ENCODE measurements around the gene DOK1. TPM values are rescaled to one million over a fixed set of nuclear protein-coding genes. Genes with fewer than 3 reads are reported as not detected.

Gene DOK1
- total RNA-seq, 1 experiment from 2014 or later, result 4.7 TPM

DNA sequence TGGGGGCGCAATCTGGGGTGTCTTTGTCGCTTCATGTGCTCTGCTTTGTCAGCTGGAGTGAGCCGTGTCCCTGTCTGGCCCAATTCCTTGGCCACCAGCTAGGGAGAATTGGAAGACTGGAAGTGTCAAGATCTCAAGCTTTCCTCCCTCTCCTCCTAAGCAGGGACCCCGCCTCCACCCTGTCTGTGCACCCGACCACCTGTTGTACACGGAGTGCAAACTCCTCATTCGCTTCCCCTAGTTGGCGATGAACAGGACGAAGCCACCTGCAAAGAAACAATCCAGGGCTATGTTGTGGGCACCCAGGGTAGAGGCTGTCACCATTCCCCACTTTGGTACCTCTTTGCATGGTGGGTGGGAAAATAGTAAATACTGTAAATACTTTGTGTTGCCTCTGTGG, 26.8 kb upstream of the DOK1 start:
- Histone ChIP-seq H3K79me2 (ENCODE audit: low read length) (peaks cover 43% of the 10 kb centered on the region), H3K27ac (ENCODE audit: low read length) (no peak overlapping the region), H3K4me1 (ENCODE audit: insufficient read depth, low read length) (peaks cover 20% of the 10 kb centered on the region), H3K9me3 (ENCODE audit: low read length) (no peaks in the 10 kb centered on the region), H3F3A (ENCODE audit: low read length, unreplicated experiment) (no peaks in the 10 kb centered on the region), H3K4me2 (ENCODE audit: low read length) (peak overlapping the region; percentile 97), H3K4me3 (ENCODE audit: low read length) (peak overlapping the region; percentile 93), H3K36me3 (ENCODE audit: low read depth, low read length) (peaks cover 31% of the 10 kb centered on the region), H3K27me3 (ENCODE audit: low read length) (no peaks in the 10 kb centered on the region), H3K9me2 (replicated peaks; ENCODE audit: low read length) (no peaks in the 10 kb centered on the region), H2AFZ (ENCODE audit: low read length) (no peak overlapping the region), H4K20me1 (ENCODE audit: low read length) (0 out of 2 replicates have a peak, but pooled peaks cover 7% of the 10 kb centered on the region), H3K9ac (ENCODE audit: low read length) (no peak overlapping the region)
- TF ChIP-seq EZH2 (IDR thresholded peaks at IDR 0.05; ENCODE audit: low read length, unreplicated experiment) (no peak), EZH2phosphoT487 (IDR thresholded peaks at IDR 0.05; ENCODE audit: borderline replicate concordance, low read length) (no peak)
- TF ChIP-seq, protein P1, sequence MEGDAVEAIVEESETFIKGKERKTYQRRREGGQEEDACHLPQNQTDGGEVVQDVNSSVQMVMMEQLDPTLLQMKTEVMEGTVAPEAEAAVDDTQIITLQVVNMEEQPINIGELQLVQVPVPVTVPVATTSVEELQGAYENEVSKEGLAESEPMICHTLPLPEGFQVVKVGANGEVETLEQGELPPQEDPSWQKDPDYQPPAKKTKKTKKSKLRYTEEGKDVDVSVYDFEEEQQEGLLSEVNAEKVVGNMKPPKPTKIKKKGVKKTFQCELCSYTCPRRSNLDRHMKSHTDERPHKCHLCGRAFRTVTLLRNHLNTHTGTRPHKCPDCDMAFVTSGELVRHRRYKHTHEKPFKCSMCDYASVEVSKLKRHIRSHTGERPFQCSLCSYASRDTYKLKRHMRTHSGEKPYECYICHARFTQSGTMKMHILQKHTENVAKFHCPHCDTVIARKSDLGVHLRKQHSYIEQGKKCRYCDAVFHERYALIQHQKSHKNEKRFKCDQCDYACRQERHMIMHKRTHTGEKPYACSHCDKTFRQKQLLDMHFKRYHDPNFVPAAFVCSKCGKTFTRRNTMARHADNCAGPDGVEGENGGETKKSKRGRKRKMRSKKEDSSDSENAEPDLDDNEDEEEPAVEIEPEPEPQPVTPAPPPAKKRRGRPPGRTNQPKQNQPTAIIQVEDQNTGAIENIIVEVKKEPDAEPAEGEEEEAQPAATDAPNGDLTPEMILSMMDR (conservative IDR thresholded peaks at IDR 0.05; ENCODE audit: low read depth, low read length), result no peak
- DNase-seq, result no peak
- intact Hi-C loops (cut with micrococcal nuclease), result no loop called here
- BruUV-seq (replicated peaks), result no TSS peak
- no peak for ATAC-seq
- ChIA-PET CTCF (no interaction called here), POLR2A (ENCODE audit: unreplicated experiment) (no interaction called here)

DNA sequence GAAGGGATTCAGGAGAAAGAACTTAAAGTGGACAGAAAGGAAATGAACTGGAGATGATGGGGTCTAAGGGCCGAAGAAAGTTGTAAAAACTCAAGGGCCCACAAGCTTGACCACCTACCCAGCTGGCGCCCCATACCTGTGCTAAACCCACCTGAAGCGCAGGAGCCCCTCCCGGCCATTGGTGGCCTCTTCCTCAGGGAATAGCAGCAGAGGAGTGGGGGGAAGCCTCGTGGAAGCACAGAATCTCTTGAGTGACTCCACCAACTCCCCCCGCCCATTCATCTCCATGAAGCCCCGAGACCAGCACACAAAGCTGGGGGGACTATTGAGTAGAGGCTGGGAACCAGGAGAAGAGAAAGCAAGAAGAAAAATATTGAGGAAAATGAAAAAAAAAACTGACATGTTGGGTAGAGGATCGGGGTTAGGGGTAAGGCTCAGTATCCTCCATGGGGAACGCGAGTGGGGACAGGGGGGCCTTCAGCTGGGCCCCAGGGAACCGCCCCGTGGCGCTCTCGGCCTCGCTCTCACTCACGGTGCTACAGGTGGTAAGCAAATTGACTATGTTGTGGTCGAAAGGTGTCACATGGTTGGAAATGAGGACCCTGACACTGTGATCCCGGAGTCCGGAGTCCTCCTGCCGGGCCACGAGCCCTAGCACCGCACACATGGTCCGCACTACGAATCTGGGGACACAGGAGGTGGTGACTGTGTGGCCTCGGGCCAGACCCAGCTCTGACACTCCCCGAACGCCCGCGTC, 25.7 kb upstream of the DOK1 start:
- Histone ChIP-seq H3K9me2 (replicated peaks; ENCODE audit: low read length) (no peaks in the 10 kb centered on the region), H3K4me3 (ENCODE audit: low read length) (peak overlapping the region; percentile 93), H4K20me1 (ENCODE audit: low read length) (0 out of 2 replicates have a peak, but pooled peaks cover 7% of the 10 kb centered on the region), H3K36me3 (ENCODE audit: low read depth, low read length) (peaks cover 33% of the 10 kb centered on the region), H3K79me2 (ENCODE audit: low read length) (peaks cover 43% of the 10 kb centered on the region), H3K27me3 (ENCODE audit: low read length) (no peaks in the 10 kb centered on the region), H3K27ac (ENCODE audit: low read length) (peak overlapping the region; percentile 63), H3F3A (ENCODE audit: low read length, unreplicated experiment) (no peaks in the 10 kb centered on the region), H3K9ac (ENCODE audit: low read length) (peak overlapping the region; percentile 98), H3K4me1 (ENCODE audit: insufficient read depth, low read length) (peaks cover 20% of the 10 kb centered on the region), H3K9me3 (ENCODE audit: low read length) (no peaks in the 10 kb centered on the region), H2AFZ (ENCODE audit: low read length) (peak overlapping the region; percentile 75), H3K4me2 (ENCODE audit: low read length) (peak overlapping the region; percentile 97)
- DNase-seq, result no peak
- TSS peak; percentile 55 for BruUV-seq (replicated peaks)
- ATAC-seq, result peak; percentile 9
- intact Hi-C loops (cut with micrococcal nuclease), result loop anchor here (1.0 kb wide), 3 partner anchors 21 to 70 kb away; partner anchors contain the start of genes PCGF1, TTC31 and WBP1
- CTCF ChIA-PET, result no interaction called here
- no peak for TF ChIP-seq EZH2 (IDR thresholded peaks at IDR 0.05; ENCODE audit: low read length, unreplicated experiment)
- TF ChIP-seq, protein P1 (conservative IDR thresholded peaks at IDR 0.05; ENCODE audit: low read depth, low read length), result no peak
- POLR2A ChIA-PET (ENCODE audit: unreplicated experiment), result no interaction called here
